Cardiac ventricle fibroblast (primary cell): Measurements from ENCODE around the gene XRCC5. TPM values are rescaled to one million over a fixed set of nuclear protein-coding genes. Genes with fewer than 3 reads are reported as not detected.

Experiments used
- total RNA-seq: library from RNA; depleted of rRNA; stranded (reverse); fragments of >200 nt; gene quantifications from 2 replicates; pipeline ENCODE4 v1.2.3, GENCODE V29; 2015

The XRCC5 gene
- total RNA-seq, result 106 and 112 TPM in 2 replicates

GRCh38 chr2:216108967-216109921 is at the start of gene XRCC5:
XRCC5 (plus strand) TSS chr2:216109348; CDS start chr2:216109437, 89 bp downstream.

GRCh38 chr2:216081487-216082116 is 27.5 kb upstream of the XRCC5 start, which contains the start of the genes PECR and TMEM169:
PECR (minus strand) TSS chr2:216081809; CDS start chr2:216081741, 68 bp downstream.
TMEM169 (plus strand) TSS chr2:216081919; CDS start chr2:216095964, 14,045 bp downstream.

Other genes with a start within 250 kb of the XRCC5 start
- 1.8 and 3.5 TPM in 2 replicates for gene MREG, start 95.8 kb upstream of the XRCC5 start, total RNA-seq
- gene PECR, start 27.5 kb upstream of the XRCC5 start, total RNA-seq, result 5.0 and 11.1 TPM in 2 replicates
- 0.10 TPM in 1 of 2 replicates, not detected in the other for gene TMEM169, start 27.4 kb upstream of the XRCC5 start, total RNA-seq